GM18520 (cell line): ENCODE measurements around the gene SFMBT2.
"Not testable (repeated sequence)": the region's sequence is repeated elsewhere in the genome, so short reads cannot be mapped to it uniquely, and the experiment has no call there.

Experiments used
- ATAC-seq: cut with Tn5 transposase; IDR thresholded peaks from one replicate; pipeline ENCODE4 v1.9.1; 2021; ENCODE audit not compliant: unreplicated experiment

Gene SFMBT2

DNA sequence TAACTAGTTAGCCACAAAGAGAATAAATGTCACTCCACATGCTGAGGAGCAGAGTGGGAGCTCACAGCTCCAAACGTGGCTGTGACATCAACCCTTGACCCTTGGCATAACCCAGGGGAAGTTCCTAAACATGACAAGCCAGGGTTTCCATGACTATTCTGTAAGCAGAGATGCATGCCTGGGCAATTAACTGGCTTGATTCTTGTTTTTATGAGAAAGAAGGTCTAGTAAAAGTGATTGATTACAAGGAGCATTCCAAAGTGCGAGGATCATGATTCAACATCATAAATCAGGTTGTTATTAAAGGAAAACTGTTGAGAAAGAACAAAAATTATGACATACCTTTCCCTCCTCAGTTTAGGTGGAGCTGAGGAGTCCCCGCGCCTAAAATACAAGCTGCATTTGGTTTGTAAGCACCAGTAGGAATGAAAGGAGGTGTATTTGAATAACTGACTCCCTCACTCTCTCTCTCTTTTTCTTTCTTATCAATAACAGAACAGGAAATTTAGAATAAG, 108.4 kb downstream of the SFMBT2 start:
- ATAC-seq, result no peak

DNA sequence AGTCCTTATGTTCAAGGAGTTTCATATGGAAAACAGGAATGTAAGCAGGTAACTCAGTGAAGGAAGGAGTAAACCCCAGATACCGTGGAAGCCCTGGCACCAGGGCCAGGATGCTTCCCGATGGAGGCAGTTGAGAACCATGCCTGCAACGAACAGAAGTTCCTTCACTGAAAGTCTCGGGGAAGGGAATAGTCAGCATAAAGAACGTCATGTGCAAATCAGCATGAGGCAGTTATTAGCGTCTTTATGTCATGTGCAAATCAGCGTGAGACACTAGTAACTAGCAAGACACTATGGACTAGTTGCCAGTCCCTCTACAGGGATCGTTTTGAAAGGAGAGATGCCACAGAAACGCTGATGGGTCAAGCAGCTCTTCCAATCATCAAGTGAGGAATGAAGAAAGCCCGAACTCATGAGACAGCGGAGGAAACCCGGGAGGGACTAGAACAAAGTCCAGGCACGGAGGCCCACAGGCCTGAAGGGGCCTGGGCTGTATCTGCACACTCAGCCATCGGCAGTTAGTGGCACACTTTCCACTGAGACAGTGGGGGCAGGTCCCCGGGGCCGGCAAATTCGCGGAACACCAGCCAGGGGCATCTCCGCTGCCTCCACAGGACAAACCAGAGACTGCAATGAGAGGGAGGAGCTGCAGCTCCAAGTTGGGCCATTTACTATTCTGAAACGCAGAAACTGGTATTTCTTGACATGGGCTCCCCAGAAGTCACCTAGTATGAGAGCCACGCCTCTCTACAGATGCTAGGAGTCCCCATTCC, 109.6 kb downstream of the SFMBT2 start:
- no peak for ATAC-seq

DNA sequence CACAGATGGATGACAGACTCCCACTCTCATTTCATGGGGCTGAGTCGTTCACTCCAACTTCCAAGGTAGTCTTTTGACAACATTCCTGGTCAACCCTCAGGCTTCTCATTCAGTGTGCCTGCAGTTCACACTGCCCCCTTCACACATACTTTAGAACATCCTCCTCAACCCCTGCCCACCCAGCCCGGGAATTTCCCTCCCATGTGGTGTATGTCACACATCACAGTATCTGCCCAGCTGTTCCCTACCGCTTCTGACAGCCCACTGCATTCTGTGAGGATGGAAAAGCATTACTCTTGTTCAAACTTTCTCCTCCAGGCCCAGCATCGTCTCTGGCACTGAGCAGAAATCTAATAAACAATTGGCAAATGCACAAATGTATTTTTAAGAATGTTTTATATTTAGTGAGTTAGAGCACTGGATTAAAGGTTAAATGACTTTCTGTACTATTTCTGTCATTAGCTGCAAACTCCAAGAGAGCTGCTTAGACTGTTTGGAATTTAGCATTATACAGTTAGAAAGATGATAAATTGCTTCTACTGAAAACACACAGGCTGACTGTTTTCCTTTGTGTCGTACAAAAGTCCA, 110.4 kb downstream of the SFMBT2 start:
- ATAC-seq, result no peak

DNA sequence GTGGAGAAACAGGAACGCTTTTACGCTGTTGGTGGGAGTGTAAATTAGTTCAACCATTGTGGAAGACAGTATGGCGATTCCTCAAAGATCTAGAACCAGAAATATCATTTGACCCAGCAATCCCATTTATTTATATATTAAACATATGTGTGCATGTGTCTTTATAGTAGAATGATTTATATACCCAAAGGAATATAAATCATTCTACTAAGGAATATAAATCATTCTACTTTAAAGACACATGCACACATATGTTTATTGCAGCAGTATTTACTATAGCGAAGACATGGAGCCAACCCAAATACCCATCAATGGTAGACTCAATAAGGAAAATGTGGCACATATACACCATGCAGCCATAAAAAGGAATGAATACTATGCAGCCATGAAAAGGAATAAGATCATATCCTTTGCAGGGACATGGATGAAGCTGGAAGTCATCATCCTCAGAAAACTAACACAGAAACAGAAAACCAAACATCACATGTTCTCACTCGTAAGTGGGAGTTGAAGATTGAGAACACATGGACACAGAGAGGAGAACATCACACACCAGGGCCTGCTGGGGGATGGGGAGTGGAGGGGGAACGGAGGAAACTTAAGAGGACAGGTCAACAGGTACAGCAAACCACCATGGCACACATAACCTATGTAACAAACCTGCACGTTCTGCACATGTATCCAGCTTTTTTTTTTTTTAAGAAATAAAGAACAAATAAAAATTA, 111.1 kb downstream of the SFMBT2 start:
- ATAC-seq, result not testable (repeated sequence)

DNA sequence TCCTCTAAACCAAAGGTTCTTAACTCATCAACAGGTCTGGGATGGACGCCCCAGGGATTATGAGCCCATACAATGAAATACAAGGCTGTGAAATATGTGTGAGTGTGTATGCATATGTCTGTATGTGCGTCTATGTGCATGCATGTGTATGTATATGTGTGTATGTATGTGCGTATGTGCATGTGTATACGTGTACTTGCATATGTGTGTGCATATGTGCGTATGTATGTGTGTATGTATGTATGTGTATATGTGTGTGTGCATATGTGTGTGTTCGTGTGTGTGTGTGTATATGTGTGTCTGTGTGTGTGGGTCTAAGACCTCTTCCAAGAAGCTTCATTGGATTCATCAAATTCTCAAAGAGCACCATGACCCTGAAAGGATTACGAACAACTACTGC, 112.3 kb downstream of the SFMBT2 start:
- no peak for ATAC-seq

DNA sequence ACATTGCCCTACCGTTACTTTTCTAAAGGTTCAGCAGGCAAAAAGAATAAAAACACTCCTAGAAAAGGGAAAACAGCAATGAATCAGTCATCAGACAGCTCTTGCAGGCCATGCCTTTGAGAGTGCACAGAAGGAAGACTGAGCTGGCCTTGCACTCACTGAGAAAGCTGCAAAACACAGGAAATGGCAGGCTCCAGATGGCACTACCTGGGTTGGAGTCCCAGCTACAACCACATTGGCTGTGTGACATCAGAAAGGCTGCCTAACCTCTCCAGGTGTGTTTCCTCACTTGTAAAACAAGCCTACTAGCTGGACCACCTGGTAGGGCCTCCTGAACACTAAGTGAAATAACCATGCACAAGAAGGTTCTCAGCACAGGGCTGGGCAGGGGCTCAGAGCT, 113.7 kb downstream of the SFMBT2 start:
- ATAC-seq, result no peak

DNA sequence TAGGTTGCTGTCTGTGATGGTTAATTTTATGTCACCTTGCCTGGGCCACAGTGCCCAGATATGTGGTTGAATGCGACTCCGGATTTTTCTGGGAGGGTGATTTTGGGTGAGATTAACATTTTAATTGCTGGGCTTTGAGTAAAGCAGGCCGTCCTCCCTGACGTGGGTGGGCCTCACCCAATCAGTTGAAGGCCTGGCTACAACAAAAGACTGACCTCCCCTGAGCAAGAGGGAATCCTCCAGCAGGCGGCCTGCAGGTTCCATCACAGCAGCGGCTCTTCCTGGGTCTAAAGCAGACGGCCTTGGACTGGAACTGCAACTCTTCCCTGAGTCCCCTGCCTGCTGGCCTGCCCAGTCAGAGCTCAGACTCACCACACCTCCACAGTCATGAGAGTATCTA, 114.2 kb downstream of the SFMBT2 start:
- no peak for ATAC-seq

DNA sequence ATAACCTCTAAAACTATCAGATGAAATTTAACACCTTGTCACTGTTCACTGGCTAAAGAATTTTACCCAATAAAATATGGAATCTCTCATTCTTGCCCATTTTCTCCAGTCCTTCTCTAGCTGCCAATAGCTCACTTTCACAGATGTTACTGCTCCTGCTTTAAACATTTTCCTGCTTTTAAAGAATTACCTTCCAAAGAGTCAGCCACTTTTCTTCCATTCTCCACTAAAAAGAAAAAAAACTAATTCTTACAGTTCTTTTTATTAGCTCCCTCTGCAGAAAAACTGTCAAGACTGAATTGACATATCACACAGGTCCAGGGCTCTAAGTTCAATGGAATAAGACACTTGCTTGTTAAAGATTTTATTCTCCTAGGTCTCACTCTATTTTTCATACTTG, 114.8 kb downstream of the SFMBT2 start:
- ATAC-seq, result no peak

DNA sequence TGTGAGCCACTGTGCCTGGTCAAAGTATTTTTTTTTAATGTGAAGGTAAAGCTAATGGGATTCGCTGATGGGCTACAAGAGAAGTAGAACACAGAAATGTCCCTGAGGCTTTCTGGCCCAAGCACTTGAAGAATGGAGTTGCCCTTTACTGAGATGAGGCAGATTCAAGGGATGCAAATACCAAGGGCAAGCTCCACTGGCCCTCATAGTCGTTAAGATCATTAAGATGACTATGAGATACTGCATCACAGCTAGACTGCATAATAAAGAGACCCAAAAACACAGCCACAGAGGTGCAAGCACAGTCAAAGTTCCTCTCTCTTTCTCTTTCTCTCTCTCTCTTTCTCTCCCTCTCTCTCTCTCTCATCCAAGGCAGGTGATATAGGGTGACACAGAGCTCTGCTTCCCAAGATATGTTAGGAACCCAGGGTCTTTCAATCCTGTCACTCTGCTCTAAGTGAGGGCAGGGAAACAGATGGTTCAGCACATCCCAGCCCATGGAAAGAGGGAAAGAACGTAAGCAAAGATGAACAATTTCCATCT, 117.4 kb downstream of the SFMBT2 start:
- ATAC-seq, result no peak

DNA sequence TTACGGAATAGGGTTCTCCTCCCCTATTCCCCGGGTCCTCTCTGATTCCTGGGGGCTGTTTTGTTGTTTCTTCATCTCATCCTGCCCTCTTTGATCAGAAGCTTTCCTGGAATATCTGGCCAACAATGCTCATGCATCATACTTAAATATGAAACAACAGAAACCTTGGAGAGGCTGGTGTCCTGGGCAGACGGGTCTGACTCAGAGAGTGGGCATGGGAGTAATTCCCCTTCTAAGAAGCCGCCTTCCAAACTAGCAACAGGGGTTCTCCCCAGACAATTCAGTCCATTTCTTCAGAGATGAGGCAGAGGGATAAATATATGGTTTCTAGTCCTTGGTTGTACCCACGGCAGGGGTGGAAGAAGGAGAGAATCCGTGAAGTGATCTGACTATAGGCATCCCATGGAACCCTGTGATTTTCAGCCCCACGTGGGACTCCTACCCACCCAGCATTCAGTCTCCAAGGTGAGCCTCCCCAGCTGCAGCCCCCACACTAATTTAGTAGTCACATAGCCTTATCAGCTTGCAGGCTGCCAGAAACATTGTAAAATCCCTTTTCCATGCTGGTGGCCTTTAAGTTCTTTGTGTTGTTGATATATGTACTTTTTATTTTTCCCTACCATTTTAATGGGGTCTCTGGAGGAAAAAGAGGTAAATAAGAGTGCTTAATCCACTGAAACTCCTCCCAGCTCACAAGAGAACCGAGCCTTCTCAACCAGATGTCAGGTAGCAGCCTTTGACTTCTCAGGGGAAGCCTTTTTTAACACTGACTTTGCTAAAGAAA, 119.2 kb downstream of the SFMBT2 start:
- no peak for ATAC-seq

DNA sequence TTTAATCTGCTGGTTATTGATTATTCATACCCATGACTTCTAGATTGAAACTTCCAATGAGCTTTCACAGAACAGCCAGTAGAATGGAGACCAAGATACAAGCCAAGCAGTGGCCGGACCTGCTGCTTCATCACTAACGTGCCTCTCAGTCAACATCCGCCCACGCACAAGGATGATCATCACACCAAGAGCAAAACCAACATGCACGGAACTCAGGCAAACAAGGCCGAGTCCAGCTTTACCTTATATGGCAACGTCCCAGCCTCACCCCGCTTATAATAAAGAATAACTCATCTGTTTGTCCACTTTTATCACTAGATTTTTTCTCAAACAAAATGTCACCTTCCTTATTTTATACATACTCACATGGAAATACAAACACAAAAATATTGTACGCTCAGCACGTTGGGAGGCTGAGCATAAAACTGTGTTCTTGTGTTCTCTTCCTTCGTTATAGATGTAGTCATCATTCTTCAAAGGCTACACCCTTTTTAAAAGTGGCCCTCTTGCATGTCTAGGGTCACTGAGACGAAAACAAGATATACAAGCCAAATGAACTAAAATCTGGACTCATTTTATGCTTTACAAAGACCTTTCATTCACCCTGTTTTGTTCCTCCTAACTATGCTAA, 122.7 kb downstream of the SFMBT2 start:
- ATAC-seq, result no peak

DNA sequence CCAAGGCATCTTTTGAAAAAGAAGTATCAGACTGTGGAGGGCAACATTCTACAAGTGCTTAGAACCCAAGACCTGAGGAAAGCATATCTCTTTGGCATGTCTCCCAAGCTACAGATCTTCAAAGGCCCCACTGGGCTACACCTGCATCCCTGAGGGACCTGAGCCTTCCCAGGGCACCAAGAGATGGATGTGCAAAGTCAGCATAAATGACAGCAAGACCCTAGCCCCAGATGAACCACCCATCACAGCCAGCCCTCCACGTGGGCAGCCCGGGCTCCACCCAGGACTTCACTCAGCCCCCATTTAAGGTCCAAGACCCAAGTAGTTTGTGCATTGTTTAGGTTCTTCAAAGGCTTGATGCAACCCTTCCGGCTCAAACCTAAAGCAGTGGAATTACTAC, 123.5 kb downstream of the SFMBT2 start:
- ATAC-seq, result no peak

DNA sequence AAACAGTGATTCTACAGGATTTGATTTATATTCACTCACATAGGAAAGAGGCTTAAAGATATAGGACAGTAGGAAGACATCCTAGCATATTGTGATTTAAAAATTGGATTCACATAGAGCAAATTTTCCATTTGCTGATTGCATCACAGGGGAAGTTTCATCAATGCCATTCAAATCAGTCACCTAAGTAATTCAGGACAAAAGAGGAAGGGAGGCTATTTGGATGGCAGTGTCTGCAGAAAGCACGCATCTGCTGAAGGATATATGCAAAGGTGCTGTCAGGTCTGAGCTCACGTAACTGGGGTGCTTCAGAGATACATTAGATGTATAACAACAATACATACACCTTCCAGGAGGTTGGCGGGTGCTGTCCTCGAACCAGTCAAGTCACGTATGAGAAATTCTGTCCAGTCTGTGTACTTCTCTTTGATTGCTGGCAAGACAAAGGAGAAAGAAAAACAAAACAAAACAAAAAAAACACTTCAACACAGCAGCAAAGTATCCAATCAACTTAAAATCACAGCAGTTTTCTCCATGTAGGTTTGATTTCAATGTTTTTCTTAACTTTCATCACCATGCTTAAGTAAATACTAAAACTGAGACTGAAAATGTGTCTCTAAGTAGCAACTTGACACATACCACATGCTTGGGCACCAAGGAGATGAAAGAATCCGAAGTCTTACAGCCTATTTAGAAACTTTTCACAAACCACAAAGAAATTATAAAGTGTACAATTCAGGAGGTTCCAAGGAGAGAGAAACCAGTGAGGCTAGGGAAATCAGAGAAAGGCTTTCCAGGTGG, 125.1 kb downstream of the SFMBT2 start:
- ATAC-seq, result no peak

DNA sequence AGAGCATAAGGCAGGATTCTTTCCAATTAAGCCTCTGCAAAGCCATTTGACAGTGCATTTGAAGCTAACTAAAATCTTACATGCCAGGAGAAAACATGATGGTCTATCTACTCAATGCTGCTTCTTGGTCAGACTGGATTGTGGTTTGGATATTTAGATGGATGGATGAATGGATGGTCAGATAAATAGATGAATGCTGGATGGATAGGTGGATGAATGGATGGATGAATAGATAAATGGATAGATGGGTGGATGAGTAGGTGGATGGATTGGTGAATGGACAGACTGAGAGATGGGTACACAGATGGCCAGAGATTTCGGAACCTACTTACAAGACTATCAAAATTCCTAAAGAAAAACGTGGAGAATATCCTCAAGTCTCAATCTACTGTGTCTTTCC, 127.6 kb downstream of the SFMBT2 start:
- no peak for ATAC-seq

DNA sequence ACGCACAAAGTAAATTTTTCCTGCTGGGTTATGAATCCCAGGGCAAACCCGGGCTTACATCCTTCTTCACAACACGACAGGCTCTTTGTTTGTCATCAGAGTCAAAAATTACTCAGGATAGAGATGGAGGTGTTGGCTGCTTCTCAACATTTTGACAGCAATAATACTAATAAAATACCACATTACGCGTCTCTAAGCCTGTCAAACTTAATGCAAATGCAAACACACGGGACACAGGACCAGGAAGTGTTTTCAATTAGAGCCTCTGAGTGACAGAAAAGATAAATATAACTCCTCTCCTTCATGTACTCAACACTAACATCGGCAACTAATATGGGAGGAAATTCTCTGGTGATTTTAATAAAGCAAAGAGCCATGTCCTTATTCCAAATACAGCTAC, 128.4 kb downstream of the SFMBT2 start:
- ATAC-seq, result no peak

DNA sequence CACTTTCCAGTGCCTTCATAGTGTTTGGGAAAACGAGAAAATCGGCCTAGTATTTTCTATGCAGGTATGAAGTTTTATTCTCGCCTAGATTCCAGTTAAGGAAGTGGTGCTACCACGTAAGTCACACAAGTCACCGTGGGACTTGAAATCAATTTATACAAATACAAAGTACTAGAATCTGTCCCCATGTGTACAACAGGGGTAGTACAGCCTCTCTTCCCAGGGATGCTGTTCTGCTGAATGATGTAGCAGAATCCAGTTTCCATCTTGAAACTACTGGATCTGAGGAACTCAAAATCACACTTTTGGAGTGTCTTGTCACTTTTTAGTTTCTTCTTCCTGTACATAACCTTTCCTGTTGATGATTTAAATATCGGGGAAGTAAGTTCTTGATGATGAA, 129.4 kb downstream of the SFMBT2 start:
- no peak for ATAC-seq

DNA sequence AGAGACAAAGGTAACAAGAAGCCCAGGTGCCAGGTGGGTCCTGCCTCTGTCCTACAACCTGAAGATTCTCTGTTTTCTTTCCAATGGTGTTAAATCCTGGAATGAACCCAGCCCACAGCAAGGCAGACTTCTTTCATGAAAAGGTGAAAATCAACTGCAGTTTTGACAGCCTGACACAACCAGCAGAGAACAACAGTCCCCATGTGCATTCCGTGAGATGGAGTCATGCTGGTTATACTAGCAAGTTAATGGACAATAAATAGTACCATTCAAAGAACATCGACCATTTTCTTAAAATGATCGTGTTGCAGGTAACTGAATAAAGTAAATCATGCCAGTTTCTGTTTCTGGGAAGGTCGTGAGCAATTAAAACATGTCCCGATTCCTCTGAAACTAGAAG, 131.5 kb downstream of the SFMBT2 start:
- no peak for ATAC-seq

DNA sequence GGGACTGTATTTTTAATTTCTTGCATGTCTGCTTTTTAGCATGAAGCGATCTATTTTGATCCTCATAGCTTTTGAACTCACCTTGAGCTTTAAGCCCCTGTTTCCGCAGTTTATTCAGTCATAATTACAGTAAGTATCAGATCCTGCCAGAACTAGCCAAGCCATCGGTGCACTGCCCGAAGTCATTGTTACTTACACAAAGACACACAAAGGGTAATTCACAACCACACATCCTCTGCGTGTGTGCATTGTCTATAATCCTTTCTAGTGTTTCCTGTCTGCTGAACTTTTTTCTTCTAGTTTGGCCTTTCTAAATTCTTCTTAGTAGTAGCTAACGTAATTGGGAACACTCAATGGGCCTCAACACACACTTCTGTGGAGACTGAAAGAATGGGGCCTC, 133.0 kb downstream of the SFMBT2 start:
- no peak for ATAC-seq

DNA sequence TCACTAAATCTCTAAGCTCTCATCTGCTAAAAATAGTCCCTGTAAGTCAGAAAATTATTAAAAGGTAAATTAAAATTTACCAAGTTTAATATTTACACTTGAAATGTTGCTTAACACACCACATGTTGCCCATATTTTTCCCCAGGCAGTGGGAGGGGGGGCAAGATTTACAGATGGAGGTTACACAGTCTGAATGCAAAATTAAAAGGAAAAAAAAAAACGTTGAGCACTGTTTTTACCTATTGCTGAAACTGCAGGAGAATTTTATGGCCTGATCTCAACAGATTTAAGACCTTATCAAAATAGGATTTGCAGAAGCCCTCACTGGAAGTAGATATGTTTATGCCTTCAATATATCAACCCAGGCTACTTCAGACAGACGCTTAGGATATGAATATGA, 133.4 kb downstream of the SFMBT2 start:
- ATAC-seq, result no peak
